Suppressor macrophage treated with lipopolysaccharide for 4 hours (primary cell): ENCODE measurements around the gene KIF3B.
A peak's percentile ranks its signal among the peaks of the same experiment; 100 is the strongest.
"Not testable (repeated sequence)": the region's sequence is repeated elsewhere in the genome, so short reads cannot be mapped to it uniquely, and the experiment has no call there.

Experiments
- DNase-seq: peaks from one replicate; pipeline ENCODE4 v3.0.0-alpha.2; 2020

The KIF3B gene

DNA sequence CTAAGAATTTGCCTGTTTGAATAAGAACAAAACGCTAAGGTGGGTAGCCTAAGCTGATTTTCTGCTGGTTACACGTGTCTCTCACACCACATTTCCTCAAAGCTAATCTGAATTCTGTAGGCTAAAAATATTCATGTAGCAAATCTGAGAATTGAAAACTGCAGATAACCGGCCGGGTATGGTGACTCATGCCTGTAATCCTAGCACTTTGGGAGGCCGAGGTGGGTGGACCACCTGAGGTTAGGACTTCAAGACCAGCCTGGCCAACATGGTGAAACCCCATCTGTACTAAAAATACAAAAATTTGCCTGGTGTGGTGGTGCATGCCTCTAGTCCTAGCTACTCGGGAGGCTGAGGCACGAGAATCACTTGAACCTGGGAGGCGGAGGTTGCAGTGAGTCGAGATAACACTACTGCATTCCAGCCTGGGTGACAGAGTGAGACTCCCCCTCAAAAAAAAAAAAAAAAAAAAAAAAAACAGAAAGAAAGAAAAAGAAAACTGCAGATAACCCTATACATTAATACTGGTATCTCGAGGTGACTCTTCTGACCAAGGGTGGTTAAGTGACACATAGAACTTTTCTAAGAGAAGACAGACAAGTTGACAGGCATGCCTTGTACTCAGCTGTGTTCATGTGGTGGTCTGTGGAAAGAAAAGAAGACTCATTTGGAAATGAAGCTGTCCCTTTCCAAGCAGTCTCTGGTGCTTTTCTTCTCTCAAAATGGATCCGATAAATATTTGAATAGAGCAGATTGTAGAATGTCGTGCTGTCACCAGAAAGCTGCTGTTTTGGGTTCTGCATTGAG lies 55.9 kb downstream of the KIF3B start:
- DNase-seq: no peak

DNA sequence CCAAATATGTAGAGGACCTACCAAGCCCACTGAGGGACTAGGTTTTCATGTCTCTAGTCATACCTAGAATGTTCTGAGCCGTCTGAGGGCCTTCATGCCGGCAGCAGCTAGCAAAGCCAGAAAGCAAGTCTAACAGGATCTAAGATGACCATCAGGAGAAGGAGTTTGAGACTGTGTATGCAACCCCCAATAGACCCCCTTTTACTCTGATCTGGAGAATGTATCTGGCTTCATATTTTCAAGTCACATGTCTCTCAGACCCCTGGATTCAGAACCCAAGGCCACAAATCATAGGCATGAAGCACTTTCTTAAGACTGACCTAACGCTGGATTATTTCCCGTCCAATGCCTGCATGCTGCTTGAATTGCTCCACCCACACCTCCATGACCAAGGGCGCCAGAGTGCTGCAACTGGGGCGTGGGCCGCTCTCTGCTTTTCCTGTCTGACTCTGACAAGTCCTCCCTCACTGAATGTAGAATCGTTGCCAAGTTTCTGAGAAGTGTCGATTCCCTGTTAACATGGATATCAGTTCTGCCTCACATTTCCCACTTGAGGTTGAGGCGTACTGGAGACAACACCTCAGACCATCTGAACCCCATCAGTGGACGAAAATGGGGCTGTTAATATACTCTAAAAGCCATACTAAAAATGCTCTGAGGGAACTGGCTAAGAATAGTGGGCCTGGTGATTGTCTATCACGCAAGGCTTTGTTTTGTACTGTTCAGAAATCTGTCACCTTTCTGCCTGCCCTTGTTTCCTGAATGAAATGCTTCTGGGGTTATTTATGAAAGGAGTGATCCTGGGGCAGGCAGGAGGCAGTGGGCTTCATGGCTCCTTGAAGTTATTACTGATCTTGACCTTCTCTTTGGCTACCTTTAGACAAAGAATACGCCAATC lies 56.8 kb downstream of the KIF3B start:
- peak; percentile 86 for DNase-seq

DNA sequence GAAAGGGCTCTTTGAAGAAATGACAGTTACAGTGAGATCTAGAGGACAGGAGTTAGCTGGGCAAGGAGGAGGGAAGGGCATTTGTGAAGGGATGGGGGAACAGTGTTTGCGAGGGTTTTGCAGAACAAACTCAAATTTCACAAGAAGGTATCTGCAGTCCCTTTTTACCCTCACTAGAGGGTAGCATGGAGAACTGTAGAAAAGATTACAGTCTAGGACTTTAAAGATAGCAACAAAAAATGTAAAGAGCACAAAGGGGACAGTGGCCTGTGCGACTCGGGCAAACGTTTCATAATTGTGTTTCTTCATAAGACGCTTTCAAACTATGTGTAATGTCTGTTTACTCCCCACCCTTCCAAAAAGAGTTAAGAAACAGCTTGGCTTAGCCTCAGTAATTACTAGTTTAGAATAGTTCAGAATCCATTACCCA lies 59.5 kb downstream of the KIF3B start:
- peak; percentile 74 for DNase-seq

DNA sequence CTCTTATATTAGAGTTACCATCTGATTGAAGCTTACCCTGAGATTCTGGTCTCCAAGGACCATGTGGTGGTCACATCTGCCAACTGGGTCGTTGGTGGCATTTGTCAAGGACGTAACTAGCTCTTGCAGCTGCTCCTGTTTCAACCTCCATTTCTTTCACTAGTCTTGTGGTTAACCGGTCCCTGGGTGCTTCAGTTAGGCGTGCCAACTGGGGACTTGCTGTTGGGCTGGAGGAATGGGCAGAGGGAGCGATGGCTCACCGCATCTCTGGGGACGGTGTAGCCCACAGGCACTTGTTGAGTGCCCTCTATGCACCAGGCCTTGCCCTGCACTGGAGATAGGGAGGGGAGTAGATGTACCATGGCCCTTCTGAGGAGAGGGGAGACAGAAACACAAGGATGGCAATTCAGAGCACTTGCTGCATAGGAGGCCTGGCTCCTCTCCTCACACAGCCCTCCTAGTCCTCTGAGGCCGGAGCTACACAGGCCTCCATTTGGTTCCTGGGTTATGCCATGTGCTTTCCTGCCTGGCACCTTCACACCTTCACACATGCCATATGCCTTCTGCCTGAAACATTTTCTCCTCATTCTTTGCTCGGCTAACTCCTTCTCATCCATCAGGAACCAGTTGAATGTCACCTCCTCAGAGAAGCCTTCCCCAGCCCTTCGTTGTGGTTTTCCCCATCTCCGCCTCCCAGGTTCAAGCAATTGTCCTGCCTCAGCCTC lies 60.6 kb downstream of the KIF3B start:
- no peak for DNase-seq

DNA sequence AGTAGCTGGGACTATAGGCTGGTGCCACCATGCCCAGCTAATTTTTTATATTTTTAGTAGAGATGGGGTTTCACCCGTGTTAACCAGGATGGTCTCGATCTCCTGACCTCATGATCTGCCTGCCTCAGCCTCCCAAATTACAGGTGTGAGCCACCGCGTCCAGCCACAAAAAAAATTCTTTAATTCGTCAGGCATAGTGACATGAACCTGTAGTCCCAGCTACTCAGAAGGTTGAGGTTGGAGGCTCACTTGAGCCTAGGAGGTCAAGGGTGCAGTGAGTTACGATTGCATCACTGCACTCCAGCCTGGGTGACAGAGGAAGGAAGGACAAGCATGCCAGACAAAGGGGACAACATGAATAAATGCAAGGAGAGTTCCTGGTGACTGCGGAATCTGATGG lies 61.2 kb downstream of the KIF3B start:
- no peak for DNase-seq

DNA sequence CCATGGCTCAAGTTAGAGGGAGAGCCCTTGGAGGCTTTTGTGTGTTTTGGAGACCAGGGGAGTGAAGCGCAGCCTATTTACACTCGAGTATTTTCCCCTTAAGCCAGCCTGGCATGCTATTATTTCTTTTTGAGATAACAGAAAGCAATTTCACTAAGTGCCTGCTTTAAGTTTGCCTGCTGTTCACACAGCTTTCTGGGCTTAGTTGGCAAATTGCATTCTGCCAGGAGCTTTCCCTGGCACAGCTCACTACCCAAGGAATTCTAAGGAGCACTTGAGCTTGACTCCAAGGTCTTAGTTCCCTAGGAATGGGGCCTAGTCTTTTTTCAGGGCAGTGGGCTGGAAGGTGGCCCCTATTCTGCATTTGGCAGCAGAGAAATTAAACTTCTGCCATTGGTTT lies 61.7 kb downstream of the KIF3B start:
- DNase-seq: no peak

DNA sequence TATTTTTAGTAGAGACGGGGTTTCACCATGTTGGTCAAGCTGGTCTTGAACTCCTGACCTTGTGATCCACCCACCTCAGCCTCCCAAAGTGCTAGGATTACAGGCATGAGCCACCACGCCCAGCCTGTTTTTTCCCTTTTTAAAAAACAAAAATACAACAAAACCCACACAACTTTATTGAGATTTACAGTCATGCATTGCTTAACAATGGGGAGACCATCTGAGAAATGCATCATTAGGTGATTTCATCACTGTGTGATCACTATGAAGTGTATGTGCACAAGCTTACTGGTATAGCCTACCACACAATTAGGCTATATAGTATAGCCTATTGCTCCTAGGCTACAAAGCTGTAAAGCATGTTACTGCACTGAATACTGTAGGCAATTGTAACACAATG lies 63.6 kb downstream of the KIF3B start:
- DNase-seq: peak; percentile 87

DNA sequence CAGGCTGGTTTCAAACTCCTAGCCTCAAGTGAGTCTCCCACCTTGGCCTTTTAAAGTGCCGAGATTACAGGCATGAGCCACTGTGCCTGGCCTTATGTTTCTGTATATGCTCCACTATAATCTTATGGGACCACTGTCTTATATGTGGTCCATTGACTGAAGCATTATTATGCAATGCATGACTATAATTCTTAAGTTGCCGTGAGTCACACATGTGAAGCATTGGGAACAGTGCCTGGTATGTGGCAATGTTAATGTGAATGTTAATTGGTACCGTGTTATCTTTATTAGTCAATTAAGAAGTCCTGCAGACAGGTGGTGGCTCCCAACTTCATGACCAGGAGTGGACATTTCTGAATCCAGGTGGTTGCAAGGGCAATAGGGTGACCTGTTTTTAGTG lies 66.0 kb downstream of the KIF3B start:
- DNase-seq: peak; percentile 69

DNA sequence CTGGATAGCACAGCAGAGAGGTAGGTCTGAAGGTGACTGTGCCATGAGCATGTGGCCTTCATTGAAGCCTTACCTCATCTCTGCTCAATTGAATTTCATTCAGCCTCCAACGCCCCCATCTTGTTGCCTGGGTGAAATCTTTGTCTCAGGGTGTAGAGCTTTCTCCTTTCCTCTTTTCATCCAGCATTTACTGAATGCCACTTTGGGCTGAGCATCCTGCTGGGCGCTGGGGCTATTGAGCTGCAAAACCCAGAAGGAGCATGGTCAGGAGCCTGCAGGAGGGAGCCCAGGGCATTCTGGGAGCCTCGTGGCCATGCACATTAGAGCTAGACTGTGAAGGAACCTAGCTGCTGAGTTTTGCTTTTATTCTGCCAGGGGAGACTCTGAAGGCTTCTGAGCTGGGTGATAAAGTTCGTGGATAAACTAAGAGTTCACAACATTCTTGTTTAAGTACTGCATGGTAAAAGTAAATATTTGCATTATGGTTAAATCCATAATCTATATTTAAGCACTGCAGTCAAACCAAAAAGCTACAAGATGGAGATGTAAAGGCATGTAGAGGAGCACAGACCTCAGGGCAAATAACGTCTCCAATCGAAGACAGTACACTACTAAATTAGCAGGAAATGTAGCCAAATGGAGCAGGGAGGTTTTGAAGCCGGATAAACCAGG lies 67.5 kb downstream of the KIF3B start:
- no peak for DNase-seq

DNA sequence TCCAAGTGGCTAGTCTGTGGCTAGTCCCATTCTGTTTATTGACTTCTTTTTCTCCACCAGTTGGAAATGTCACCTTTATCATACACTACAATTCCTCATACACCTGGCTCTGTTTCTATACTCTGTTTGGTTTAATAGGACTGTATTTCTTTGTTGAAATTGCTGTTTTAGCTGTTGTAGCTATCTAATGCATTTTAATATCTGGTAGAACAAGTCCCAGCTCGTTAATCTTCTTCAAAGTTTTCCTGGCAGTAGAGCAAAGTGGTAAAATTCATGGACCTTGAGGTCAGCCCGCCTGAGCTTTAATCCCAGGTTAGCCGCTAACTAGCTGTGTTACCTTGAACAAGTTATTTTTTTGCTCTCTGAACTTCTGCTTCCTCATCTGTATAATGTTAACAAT lies 70.8 kb downstream of the KIF3B start:
- no peak for DNase-seq

DNA sequence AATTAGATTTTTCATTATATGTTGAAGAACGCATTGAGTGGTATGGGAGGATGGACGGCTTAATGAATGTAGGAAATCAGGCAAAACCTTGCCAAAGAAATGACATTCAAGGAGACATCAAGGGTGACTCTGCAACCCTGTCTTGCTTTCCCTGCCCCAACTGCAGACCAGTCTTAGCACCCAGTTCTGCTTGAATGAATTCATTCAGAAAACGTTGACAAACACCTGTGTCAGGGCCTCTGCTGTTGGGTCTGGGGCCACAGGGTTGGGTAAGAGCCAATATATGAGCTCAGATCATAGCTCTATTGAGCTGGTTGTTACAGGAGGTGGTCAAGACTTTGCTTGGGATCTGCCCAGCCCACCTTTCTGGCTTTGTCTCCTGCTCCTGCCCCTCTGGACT lies 73.0 kb downstream of the KIF3B start:
- DNase-seq: no peak

DNA sequence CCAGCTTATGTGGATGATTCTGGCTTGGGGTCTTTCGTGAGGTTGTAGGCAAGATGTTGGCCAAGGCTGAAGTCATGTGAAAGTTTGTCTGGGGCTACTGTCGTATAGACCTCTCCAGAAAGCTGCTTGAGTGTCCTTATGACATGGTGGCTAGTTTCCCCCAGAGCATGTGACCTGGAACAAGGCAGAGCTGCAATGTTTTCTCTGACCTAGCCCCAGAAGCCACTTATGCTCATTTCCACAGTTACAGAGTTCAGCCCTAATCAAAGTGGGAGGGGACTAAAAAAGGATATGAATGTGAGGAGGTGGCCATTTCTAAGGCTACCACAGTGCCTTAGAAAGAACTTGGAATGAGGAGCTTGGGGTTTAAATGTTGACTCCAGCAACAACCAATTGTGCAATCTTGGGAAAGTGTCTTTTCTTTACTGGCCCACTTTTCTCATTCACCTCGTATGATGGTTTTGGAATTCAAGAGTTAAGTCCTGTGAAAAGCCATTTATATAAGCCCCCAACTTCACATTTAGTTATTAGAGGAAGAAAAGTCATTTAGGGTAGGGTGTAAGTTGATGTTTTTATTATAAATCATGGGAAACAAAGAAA lies 74.8 kb downstream of the KIF3B start:
- DNase-seq: peak; percentile 27

DNA sequence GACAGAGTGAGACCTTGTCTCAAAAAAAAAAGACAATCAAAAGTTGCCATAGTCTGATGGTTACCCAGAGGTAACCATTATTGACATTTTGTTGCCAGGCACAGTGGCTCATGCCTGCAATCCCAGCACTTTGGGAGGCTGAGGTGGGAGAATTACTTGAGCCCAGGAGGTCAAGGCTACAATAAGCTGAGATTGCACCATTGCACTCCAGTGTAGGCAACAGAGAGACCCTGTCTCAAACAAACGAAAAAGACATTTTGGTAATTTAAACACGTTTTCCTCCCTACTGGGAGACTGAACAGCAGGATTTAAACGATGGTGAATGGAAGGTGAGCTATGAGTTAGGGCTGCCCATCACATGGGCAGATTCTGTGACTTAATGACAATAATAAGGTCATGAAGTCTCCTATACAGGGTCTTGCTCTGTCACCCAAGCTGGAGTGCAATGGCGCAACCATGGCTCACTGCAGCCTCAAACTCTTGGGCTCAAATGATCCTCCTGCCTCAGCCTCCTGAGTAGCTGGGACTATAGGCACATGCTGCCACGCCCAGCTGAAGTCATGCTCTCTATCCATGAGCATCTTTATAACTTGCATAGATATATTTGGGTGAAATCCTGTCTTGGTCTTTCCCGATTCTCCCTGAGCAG lies 76.5 kb downstream of the KIF3B start:
- no peak for DNase-seq

DNA sequence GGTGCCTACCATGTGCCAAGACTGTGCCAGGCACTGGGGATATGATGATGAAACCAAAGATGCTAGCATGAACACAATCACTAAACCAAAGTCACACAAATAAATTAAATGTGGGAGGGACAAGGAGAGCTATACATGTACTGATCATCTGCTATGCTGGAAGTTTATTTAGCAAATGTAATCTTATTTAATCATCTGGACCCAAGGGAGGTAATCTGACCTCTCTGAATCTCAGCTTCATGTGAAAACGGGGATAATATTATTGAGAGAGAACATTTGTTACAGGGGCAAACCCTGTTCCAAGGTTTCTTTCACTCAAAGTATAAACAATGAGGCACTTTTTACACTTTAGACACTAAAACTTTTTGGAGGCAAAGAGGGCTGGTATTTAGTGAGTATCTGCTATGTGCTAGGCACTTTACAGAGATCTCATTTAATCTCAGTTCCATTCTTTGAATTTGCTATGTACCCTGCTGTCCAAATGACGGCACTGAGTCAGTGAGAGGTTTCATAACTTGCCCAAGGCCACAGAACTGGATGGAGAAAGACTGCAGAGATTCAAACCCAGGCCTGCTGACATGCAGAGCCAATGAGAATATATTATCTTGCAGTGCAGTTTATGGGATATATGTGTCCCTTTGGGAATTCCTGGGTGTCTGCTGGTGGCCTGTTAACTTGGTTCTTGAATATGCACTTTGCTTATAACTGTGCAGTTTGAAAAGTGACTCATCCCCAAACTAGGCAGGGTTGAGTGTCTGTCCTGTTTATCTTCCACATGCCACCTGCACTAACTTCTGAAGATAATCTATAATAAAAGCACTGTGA lies 77.4 kb downstream of the KIF3B start:
- DNase-seq: peak; percentile 25

DNA sequence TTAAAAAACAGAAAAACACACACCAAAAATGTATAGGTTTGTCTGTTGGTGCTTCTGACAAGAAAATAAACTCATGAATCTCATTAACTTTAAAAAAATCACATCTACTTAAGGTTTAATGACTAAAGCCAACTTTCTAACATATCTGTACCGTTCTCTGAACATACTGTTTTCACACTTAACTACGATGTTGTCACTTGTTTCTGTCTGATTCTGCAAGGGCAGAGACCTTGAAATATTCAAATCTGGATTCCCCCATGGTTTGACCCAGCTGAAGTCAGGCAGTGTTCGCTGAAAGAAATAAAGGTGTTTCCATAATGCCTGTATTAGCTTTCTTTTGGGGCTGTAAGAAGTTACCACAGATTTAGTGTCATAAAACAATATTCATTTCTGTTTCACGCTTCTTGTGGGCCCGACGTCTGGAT lies 78.0 kb downstream of the KIF3B start:
- no peak for DNase-seq

DNA sequence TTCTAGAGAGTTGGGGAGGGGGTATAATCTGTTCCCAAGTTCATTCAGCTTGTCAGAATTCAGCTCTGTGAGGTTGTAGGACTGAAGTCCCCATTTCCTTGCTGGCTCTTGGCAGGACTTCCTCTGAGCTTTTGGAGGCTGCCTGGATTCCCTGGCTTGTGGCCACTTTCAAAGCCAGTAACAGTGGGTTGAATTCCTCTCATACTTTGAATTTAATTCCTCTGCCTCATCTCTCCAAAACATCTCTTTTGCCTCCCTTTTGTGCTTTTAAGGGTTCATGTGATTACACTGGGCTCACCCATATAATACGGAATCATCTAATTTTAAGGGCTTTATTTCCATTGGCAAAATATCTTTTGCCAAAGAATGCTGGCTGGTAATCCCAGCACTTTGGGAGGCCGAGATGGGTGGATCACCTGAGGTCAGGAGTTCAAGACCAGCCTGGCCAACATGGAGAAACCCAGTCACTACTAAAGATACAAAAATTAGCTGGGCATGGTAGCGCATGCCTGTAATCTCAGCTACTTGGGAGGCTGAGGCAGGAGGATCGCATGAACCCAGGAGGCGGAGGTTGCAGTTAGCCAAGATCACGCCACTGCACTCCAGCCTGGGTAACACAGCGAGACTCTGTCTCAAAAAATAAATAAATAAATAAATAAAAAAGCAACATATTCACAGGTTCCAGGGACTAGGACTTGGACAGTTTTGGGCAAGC lies 78.6 kb downstream of the KIF3B start:
- DNase-seq: not testable (repeated sequence)

DNA sequence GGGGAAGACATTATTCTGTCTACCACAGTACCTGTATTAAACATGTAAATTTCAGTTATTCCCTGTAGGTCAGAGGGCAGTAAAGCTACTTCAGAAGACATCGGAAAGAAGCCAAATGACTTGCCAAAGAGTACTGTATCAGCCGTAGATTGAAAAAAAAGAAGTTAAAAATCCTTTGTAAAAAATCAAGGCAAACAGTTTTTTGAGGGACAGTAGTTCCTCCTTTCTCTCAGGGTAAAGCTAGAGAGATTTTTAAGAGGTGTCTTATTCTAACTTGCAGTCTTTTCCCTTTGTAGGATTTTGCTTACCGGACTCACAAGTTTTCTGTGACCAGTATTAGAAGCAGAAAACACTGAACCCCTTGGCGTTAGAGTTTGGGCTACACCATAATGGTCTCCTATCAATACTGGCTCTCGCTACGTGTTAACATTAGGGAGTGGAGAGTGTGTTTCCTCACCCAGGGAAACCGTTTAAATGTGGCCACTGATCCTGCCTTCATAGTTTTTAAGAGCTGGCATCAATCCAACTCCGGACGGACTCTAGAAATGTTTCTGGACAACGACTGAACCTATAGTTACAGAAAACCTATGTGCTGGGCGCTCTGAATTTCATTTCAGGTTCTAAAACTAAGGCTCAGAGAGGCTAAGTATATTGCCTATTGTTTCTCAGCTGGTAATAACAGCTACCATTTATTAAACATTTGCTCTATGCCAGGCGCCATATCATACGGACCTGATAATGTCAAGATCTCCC lies 79.3 kb downstream of the KIF3B start:
- no peak for DNase-seq

DNA sequence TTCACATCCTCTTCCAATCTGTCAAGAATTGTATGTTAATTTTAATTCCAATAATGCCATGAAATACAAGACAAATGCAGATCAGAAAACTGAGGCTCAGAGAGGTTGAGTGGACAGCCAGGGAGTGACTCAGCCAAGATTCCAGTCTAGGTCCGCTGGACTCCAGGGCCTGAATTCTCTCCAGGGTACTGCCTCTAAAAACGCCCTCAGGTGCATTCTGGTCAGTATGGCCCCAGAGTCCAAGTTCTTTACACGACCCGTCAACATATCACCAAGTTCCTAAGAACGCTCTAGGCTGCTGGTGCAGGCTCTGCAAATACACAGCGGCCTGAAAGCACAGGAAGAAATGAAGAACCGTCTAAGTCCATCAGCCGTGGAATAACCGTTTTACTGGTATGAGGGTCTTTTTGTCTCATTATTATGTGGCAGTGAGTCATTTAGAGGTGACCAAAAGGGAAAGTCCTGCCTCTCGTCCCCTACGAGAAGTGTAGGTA lies 80.0 kb downstream of the KIF3B start:
- no peak for DNase-seq
